Measurements from ENCODE around the gene DSPP.

DSPP gene

DNA sequence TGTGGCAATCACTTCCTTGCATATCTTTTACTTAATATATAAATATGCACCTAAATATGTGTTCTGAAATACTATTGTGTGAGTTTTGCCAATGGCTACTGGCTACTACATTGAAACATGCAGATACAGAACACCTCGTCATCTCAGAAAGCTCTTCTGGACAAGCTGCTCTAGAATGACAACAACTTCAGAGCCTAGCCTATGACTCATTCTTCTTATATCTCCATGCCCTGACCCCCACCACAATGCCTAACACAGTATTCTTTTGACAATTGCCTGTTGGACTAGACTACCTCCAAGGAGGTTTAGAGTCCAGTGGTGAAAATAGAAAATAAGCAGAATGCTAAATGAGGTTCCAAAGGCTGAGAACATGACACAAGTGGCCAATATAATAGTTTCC is 24.1 kb downstream of the DSPP start:
- no peak for DNase-seq

- DNase-seq: no peak
These were observed 24.9 kb downstream of the DSPP start for GRCh38 chr4:87633243-87633642.

DNA sequence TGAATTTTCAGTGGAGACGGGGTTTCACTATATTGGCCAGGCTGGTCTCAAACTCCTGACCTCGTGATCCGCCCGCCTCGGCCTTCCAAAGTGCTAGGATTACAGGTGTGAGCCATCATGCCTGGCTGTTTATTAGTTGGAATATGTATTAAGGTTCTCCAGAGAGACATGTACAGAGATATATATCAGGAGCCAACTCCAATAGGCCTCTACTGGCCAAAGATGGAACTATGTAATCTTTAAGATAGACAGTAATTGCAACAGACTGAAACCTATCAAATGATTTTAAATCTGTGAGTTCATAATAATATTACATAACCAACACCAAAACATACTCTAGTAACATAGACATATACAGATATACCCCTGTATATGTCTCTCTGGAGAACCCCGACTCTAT is 36.0 kb downstream of the DSPP start:
- DNase-seq: no peak

DNA sequence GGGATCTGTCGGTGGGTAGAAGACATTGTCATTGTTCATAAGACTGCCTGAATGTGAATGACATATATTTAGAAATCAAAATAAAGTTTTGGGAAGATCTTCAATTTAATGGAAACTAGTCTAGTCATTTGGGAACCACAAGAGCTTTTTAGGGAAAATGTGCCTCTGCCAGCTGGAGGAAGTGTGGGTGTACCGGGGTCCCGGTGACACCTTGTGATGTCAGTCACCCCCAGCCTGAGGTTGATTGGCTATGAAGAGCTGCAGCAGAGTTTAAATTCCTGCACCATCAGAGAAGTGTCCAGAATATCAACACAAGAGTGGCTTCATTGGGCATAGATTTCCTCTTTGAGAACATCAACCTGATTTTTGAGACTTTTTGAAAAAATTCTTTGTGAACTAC is 41.7 kb downstream of the DSPP start, which contains the start of gene DMP1:
TSS of gene DMP1 (plus strand) at position 301 of the 400 bp plus-strand sequence. CDS start 6,213 bp downstream, outside the sequence.
- DNase-seq: no peak

DNA sequence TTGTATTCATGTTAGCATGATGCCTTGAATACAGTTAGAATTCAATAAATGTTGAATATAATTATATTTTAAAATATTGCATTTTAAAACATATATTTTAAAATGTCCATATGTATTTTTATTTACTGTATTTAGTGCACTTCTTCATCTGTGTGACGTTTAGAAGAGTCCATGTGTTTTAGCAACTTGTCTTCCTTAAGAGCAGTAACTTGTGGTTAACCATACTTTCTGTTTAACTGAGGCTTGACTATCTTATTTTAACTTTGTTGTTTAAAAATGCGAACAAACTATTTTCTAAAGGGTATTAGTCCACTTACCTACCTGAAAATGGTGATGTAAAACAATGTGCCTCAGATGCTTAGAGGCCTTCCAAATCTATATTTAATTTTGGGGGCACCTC is 42.6 kb downstream of the DSPP start:
- DNase-seq: no peak

DNA sequence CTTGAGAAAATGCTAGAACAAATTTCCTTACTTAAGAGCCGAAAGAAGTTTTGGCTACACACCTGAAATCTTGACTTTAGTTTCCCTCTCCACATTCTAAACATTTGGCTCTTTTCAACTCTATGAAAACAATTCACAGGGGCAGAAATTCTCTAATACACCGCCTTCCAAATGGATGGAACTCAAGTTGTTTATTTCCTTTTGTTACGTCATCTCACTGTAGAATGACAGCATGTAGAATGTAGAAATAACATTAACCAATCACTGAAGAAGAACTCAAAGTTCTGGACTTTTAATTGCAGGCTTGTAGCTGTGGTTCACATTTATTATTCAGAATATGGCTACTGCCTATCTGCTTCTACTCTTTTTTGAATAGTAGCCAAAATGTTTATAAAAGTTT is 43.6 kb downstream of the DSPP start:
- no peak for DNase-seq

DNA sequence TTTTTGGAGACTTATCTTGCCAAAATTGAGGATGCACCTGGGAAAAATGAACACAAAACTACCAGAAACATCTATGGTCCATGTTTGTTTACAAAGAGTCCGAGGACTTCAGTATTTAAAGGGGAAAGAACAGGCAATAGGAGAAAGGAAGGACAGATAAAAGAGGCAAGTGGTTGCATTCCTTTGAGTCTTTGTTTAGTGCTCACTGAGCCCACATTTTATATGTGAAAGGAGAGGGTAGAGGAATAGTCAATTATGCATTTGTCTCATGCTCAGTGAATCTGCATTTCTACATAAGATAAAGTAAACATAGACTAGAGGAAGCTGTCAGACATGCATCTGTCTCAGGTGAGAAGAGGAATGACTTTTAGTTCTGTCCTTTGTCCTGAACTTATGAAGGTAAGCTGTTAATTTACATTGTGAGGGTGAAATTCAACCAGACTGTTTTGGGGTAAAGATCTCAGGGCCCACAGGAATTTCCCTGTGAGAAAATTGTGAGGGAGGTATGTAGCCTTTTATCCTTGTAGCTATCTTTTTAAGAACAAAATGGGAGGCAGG is 46.2 kb downstream of the DSPP start:
- DNase-seq: no peak

- no peak for DNase-seq
These were observed 49.2 kb downstream of the DSPP start for GRCh38 chr4:87657525-87657924.

DNA sequence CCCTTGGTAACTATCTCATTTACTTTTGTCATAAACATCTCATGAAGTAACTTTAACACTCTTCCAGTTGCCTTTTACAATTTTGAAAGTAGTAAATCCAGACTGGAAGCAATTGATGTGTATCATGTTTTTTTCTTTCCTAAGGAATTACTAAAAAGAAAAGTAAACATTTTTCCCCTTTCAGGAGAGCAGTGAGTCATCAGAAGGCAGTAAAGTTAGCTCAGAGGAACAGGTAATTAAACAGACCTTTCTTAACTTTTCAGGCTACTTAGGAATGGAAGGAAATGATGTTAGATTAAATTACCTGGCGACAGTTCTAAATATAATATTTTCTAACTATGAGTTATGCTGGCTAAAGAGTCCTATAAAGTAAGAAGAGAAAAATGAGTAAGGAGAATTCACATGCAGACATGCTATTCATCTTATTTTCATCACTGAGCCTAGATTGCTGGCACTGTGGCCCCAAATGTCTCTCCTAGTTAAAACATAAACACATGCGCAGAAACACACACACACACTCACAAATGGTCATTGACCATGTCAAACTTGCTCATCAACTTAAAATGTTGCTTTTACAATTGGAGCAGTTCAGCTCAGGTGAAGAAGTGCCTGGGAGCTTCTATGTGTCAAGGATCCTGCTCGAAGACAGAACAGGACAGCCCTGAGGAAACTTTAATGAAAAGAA is 51.1 kb downstream of the DSPP start:
- DNase-seq: no peak

DNA sequence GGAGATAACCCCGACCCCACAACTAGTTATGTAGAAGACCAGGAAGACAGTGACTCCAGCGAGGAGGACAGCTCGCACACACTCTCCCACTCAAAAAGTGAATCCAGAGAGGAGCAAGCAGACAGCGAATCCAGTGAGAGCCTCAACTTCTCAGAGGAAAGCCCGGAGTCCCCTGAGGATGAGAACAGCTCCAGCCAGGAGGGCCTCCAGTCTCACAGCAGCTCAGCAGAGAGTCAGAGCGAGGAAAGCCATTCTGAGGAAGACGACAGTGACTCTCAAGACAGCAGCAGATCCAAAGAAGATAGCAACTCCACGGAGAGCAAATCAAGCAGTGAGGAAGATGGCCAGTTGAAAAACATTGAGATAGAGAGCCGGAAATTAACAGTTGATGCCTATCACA is 54.5 kb downstream of the DSPP start:
- DNase-seq: no peak
